ENCODE measurements around the gene INPP4B.

INPP4B gene

DNA sequence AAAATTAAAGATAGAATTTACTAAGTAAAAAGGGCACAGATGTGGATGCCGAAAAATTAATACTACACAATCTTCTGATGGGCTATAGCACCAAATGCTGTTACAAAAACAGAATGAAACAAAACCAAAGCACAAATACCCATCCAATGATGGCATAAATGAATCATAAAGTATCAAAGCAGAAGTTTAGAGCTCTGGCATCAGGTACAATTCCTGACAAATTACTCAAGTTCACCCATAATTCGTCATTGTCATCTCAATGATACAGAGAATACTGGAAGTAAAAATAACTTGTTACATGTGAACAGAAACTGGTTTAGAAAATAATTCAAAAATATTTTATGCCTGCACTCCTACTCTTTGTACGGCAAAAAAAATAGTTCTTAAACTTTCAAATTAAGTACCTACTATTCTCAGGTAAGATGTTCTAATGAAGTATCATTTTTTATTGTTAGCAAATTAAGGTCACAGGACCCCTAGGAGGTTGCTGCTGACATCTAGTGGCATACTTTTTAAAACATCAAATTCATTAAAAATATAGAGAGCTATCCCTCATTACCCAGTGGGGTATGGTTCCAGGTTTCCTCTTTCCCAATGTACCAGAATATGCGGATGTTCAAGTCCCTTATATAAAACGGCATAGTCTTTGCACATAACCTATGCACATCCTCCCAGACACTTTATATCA, 126.1 kb downstream of the INPP4B start:
- peak; percentile 31 for DNase-seq

DNA sequence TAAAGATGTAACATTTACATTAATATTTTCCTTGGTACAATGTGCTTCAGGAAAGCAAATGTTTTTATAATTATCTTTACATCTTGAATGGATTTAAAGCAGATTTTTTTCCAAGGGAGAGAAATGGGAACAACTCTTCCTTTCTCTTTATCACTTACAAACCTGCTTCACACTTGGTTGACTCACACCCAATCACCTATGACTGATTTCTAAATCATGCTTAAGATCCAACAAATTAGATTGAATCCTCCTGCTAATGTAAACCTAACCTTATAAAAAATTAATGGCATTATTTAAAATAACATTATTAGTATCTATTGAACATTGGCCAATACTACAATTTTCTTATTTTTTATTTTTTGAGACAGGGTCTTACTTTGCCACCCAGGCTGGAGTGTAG, 127.1 kb downstream of the INPP4B start:
- DNase-seq: no peak

DNA sequence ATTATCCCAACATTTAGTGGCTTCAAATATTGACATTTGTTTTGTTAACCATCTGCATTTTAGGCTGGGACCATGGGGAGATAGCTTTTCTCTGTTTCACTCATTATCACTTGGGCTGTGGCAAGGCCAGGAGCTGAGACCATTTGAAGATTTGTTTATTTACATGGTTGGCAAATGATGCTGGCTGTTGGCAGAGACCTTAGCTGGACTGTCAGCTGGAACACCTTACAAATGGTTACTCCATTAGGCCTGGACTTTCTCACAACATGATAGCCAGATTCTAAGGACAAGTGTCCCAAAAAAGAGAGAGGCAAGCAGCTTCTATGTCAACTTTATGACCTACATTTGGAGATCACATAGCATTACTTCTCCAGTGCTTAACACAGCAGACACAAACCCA, 130.4 kb downstream of the INPP4B start:
- DNase-seq: no peak

DNA sequence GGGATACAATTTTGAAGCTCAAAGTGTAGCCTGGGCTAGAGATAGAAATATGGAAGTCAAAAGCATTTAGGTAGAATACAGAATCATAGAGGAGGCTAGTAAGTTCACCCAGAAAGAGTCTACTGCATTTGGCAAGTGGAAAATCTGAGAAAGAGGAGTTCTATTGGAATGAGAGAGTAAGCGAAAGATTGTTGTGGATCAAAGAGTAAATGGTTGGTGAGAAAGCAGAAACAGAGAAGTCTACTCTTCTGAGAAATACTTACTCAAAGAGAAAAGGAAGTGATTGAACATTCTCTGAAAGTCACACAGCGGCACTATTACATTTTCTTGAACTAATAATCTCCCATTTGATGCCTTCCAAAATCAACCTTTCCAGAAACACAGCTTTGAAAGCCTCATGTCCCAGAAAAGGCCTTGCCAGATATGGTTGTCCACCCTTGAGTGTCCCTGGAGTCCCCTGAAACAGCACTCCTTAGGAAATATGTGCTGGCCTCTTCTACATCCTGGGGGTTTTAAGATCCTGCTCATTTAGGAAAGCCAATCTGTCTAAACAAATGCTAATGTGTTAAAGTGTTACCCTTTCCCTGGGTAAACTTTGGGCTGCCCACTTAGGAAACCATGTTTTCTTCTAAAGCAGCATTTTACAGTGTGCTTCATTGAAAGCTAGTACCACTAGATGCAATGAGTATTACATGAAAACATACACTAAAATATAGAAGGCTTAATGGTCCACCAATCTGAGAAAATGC, 132.6 kb downstream of the INPP4B start:
- DNase-seq: no peak

DNA sequence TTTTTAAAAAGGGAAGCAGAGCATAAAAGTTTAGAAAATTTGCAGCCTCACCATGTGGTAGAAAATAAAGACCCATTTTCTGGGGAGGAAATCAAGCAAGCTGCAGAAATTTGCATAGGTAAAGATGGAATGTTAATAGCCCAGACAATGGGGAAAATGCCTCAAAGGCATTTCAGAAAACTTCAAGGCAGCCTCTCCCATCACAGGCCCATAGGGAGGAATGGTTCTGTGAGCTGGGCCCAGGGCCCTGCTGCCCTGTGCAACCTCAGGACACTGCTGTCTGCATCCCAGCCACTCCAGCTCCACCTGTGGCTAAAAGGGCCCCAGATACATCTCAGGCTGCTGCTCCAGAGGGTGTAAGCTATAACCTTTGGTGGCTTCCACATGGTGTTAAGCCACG, 137.9 kb downstream of the INPP4B start:
- DNase-seq: no peak

DNA sequence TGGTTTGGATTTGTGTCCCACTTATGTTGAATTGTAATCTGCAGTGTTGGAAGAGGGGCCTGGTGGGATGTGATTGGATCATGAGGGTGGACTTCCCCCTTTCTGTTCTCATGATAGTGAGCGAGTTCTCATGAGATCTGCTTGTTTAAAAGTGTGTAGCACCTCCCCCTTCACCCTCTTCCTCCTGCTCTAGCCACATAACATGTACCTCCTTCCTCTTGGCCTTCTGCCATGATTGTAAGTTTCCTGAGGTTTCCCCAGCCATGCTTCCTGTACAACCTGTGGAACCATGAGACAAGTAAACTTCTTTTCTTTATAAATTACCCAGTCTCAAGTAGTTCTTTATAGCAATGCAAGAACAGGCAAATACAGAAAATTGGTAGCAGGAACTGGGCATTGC, 138.7 kb downstream of the INPP4B start:
- DNase-seq: no peak

DNA sequence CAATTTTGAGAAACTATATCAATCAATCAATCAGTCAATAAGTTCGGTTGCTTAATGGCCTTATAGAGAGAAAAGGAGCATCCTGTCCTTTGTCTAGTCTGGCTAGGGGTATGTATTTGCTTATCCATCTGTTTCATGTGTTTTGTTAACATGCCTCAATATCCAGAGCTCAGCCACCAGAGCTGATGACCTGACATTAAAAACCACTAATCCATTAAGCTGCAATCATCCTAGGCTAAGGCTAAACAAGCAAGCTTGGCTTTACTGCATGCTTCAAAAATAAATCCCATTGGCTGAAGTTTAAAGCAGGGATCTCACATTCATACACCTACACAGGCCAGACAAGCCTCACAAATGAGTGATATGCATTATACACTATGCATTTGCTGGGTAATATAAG, 139.7 kb downstream of the INPP4B start:
- no peak for DNase-seq

DNA sequence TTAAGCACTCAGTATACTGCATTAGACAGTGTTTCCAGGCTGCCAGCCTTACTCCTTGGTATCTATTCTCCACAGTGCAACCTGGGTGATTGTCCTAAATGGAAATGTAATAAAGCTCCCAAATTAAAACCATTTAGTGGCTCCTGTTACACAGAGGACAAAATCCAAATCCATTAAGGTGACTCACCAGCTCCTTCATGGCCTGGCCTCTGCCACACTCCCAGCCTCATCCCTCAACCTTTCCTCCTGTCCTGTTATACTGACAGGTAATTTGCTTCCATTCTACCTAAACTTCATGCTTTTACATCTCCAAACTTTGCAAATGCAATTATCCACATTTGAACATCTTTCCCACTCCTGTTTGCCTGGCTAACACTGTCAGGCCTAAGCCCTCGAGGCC, 140.3 kb downstream of the INPP4B start:
- DNase-seq: no peak

DNA sequence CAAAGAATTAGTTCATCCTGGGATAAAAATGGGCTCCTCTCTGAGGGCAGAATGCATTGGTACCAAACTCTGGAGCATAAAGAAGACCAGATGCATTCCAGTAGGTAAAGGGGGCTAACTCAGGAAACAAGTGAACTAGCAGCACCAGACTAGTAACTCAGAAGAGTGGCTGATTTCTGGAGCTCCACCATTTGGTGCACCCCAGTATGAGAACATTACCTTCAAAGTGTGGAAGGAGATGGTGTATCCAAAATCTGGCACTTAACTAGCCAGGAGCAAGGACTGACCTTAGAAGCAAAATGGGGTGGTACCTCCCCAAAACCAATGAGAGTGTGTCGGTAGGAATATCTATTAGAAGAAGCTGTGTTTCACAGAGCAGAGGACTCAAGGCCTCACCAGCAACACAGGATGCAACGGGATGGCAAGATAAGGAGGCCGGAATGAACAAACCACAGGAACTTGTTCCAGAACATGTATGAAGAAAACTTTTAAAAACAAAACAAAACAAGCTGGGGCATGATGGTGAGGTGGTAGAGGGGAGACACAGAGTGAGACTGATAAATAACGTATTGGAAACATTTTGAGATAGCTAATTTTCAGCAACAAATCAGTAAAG, 142.3 kb downstream of the INPP4B start:
- DNase-seq: no peak

DNA sequence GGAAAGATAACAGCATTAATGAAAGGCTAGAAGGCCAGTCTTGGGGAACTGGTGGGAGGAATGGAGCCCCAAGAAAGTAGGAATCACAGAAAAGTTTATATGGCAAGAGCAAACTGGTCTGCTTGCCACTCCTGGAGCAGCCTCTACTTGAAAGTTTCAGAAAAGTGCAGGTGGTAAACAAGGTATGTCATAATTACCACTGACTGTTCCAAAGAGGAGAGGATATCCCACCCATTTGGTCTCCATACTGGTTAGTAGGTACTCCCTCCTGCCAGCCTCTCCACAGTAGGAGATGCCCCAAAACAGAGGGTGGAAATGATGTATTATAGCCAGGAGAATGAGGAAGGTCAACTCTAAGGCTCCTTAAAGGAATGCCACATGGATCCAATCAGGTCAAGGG, 145.1 kb downstream of the INPP4B start:
- DNase-seq: no peak

DNA sequence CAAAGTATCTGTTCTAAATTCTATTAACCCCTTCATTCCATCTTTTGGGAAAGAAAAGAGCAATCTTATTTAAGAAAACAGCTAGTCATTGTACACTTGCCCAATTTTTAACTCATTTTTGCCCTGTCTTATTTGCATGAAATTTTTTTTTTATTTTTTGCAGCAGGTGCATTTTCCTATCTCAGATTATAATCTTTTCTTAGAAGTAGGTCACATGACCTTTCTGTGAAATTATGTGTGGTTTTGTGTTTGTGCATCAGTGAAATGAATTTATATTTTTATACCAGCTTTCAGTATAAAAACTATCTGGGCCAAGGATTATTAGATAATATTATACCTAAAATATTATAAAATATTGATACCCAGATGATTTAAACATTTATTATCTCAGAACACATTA, 145.6 kb downstream of the INPP4B start:
- DNase-seq: no peak

DNA sequence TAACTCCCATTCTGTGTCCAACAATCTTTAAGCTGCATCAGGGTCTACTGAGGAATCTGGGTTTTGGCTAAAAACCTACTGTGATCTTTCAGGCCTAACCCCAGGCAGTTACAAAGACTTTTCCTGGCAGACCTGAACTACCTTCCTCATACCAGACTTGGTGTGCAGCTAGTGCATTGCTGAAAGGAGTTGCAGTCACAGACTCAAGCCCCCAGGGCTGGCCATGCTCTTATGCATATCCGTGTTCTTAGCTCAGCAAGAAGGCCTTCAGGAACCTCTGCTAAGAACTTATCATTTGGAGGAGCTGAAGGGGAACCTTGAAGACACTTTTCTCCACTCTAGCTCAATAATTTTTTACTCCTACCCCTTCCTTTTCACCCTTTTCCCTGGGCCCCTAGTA, 147.5 kb downstream of the INPP4B start:
- DNase-seq: no peak

DNA sequence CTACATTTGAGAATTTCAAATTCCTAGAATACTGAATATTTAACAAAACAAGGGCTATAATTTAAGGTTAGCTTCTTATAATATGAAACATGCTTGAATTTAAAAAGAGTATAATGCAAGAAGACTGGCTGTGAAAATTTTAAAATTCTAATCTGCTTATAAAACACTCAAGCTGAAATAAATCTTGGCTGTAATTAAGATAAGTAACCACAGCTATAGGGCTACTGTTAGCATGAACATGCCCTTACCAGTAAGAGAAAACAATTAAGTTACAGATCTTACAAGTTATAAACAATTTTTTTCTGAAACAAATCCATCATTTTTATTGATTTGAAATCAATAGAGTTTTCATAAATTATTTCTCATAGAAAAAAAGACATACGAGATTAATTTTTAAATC, 148.2 kb downstream of the INPP4B start:
- DNase-seq: no peak

DNA sequence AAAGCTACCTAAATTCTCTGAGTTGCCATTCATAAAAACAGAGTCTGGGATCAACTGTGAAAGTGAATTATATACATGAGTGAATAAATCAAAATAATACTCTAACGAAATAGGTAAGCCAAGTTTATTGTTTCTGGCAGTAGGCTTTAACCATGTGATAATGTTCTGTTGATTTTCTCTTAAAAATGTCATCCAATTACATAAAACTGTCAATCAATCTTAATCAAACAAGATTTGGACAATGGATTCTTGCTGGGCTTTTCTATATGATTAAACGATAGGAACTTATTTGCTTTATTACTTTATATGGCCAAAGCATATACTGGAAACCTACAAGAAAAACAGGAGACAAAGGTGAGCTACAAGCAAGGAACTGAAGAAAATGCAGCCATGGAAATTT, 148.8 kb downstream of the INPP4B start:
- no peak for DNase-seq

DNA sequence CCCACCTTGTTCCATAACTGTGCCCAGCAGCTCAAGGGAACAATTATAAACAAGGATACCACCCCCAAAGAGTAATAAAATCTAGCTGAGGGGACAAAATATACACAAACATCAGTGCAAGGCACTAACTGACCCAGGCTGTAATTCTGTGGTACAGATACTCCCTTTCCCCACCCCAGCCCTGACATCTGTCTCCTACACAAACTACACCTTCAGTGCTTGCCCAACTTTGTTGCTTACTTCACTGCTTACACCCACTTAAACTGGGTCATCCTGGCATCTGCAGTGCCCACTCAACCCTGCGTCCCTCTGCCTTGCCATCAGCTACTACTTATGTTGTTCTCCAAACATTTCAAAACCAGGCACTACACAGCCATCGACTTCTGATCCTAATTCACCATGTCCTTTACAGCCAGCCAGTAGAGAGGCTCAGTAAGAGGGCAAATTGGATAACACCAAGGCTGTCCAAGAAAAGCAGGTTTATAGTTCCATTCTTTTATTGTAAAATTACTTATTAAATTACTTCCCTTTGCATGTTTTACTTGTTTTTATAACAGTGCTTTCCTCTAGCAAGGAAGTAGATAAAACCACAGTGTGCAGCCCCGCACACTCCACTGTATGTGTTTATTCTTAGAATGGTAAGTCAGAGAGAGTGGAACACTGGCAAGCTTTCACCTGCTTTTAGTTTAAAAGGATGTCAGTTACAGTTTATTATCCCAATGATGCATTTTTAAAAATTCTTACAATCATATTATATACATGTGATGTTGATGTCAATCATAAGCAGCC, 149.6 kb downstream of the INPP4B start:
- no peak for DNase-seq

DNA sequence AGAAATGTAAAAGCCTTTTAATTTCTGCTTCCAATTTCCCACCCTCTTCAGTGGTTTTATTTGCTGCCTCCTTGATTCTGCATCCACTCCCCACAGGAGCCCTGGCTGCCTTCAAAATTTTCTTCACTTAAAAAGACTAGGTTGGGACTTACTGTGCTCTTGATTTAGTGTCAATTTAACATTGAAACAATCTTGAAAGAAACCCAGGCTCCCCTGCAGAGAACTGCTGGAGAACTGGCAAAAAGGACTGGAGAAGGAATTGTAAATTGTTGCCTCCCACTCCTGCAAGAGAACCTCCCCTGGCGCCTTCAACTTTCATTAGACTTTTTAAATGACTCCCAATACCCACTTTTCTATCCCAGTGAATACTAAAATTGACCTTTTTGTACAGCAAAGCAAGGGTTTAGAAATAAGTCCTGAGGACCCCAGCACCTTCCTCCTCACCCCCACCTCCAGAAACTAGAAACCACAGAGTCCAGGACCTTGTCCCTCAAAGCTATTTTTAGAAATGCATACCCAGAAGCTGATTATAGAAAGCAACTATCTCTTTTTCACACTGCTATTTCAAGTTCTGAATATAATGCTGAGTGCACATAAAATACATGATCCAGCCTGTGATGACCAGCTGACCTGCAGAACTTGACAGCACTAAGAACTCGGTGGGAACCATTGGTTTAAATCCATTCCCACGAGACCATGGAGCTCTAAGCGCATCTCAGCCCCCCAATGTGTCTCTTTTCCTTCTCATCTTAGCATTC, 155.5 kb downstream of the INPP4B start:
- no peak for DNase-seq

DNA sequence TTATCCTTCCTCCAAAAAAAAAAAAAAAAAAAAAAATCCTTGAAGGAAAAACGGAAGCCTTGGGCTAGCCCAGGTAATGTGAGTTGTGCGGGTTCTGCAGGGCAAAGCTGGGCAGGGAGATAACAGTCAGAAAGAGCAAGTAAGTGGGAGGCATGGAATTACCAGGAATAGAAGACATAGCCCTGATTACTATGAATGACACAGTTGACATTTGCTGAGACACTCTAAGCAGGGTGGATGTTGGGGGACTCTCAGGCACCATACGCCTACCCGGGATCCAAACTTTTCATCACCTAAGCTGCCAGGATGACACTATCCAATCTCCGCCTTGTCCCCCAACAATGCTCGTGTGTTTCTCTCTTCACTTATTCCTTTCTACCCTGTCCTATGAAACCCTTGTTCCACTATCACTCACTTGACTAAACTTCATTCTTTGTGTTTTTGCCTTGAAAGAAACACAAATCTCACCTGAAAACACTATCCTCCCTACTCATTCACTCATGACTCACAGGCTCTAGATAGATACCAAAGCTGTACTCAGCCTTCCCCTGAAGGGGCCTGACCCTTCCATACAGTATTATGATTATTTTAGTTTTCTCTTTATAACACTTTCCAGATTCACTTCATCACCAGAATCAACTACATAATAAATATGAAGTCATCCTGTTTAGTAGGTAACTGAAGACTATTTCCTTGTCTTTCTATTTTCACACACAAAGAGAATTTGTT, 158.4 kb downstream of the INPP4B start:
- no peak for DNase-seq

DNA sequence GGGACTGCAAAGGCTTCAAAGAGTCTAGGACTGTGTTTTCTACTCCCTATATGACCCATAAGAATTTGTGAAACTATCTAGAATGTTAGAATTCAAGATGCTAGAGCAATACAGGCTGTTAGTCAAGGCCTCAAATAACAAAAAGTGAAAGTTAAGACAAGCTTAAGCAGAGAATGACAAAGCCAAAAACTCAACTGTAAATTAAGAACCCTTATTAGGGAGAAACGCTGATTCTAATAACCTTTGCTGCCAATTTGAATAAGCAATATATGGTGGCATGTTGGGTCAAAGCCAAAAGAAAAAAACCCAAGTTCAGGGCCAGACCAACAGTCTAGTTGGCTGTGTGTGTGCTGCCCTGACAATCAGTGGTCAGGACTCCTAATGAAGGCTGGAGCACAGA, 160.0 kb downstream of the INPP4B start:
- no peak for DNase-seq

DNA sequence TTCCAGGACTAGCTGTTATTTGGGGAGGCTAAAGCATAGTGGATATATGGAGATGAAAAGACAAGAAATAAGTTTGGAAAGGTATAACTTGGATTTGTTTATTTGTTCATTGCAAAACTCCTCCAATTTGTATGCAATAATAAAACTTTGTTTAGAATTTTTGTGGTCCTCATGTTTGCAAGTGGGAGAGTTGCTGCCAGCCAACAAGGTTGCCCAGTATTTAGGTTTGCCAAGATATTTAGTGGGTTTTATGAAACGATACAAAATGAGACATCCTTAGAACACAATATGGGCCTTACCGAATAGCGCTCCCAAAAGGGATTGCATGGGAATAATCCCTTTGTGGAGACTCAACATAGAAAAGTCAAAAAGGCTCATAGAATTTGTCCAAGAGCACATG, 162.1 kb downstream of the INPP4B start:
- no peak for DNase-seq

DNA sequence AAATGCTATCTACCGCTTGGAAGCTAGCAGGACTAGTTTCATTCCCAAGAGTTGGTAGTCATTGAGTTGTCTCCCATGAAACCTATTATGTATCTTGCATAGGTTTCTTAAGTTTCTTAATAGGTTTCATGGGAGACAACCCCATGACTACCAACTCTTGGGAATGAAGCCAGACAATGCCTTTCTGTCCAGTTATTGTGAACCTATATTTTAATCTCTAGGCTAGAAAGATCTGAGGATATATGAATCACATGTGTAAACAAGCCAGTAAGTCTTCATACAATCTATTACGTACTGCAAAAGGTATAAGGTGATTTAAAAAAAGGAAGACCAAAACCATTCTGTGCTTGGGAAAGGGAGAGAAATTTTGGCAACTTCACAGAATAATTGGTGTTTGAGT, 162.6 kb downstream of the INPP4B start:
- DNase-seq: no peak

DNA sequence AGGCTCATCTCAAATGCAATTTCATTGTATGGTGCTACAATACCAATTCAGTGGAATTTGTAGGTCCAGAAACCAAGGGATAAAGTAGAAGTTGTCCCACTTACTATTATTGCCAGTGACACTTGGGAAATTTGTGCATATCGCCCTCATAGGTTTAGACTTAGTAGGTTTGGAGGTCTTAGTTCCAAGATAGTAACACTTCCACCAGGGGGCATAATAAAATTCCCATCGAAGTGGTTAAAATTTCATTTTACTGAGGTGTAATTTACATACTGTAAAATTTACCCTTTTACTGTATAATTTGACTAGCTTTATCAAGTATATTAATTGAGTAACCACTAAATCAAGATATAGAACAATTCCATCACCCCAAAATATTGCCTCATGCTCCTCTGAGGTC, 174.6 kb downstream of the INPP4B start:
- no peak for DNase-seq

DNA sequence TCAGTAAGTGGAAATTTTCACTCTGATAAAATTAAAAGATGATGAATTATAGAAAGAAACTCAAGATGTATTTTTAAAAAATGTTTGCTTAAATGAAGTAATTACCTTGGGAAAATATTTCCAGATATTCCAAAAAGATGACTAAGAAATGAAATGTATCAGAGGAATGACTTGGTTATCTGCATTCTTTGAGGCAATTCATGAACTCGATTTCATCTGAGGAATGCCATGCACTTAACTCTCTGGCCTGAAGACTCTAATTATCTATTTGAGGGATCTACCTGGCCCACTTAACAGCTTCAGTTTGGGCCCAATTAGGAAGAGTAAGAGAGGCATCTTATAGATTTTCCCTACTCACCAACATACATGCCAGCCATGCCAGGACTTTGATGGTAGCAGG, 182.3 kb downstream of the INPP4B start:
- no peak for DNase-seq

Data from NCI-H2029 (cell line).